ENCODE data around the gene DUSP22.

- no peak for TF ChIP-seq POLR2A (IDR thresholded peaks at IDR 0.05; ENCODE audit: low read length)
- TF ChIP-seq GATA1 (IDR thresholded peaks at IDR 0.05; ENCODE audit: low read depth, low read length): no peak
These were observed 17.7 kb downstream of the DUSP22 start for GRCh38 chr6:309947-310346.
